Measurements from ENCODE around the gene OMG. TPM values are rescaled to one million over a fixed set of nuclear protein-coding genes. Genes with fewer than 3 reads are reported as not detected.

OMG gene
- total RNA-seq, 1 donor from 2014 or later = not detected

GRCh38 chr17:31320241-31320640 lies 23.2 kb upstream of the OMG start:
- no peak for TF ChIP-seq CTCF (IDR thresholded peaks at IDR 0.05; ENCODE audit: partially characterized antibody, unreplicated experiment)
- H3K4me3 Mint-ChIP-seq (ENCODE audit: unreplicated experiment) = no peak overlapping the region
- peaks cover 1% of the 10 kb centered on the region for H3K9me3 Mint-ChIP-seq (ENCODE audit: unreplicated experiment)
- H3K4me1 Mint-ChIP-seq (ENCODE audit: low read depth, unreplicated experiment) = peaks cover 6% of the 10 kb centered on the region
- H3K27ac Mint-ChIP-seq (ENCODE audit: unreplicated experiment) = no peak overlapping the region
- H3K27me3 Mint-ChIP-seq (ENCODE audit: unreplicated experiment) = no peaks in the 10 kb centered on the region
- no peak for DNase-seq
- no peaks in the 10 kb centered on the region for H3K36me3 Mint-ChIP-seq (ENCODE audit: unreplicated experiment)

- Mint-ChIP-seq H3K27ac (ENCODE audit: unreplicated experiment) (no peak overlapping the region), H3K4me3 (ENCODE audit: unreplicated experiment) (no peak overlapping the region), H3K9me3 (ENCODE audit: unreplicated experiment) (peaks cover 1% of the 10 kb centered on the region), H3K27me3 (ENCODE audit: unreplicated experiment) (no peaks in the 10 kb centered on the region), H3K36me3 (ENCODE audit: unreplicated experiment) (no peaks in the 10 kb centered on the region), H3K4me1 (ENCODE audit: low read depth, unreplicated experiment) (peaks cover 6% of the 10 kb centered on the region)
- DNase-seq = no peak
- TF ChIP-seq CTCF (IDR thresholded peaks at IDR 0.05; ENCODE audit: partially characterized antibody, unreplicated experiment) = no peak
These were observed 22.0 kb upstream of the OMG start for GRCh38 chr17:31318851-31319661.

- H3K9me3 Mint-ChIP-seq (ENCODE audit: unreplicated experiment) = peaks cover 1% of the 10 kb centered on the region
- no peak for DNase-seq
- H3K4me3 Mint-ChIP-seq (ENCODE audit: unreplicated experiment) = no peak overlapping the region
- H3K27ac Mint-ChIP-seq (ENCODE audit: unreplicated experiment) = peak overlapping the region; percentile 25
- no peak for TF ChIP-seq CTCF (IDR thresholded peaks at IDR 0.05; ENCODE audit: partially characterized antibody, unreplicated experiment)
- no peaks in the 10 kb centered on the region for H3K36me3 Mint-ChIP-seq (ENCODE audit: unreplicated experiment)
- no peaks in the 10 kb centered on the region for H3K27me3 Mint-ChIP-seq (ENCODE audit: unreplicated experiment)
- peaks cover 6% of the 10 kb centered on the region for H3K4me1 Mint-ChIP-seq (ENCODE audit: low read depth, unreplicated experiment)
These were observed 21.3 kb upstream of the OMG start for GRCh38 chr17:31318298-31318801.

GRCh38 chr17:31314782-31315100 lies 17.7 kb upstream of the OMG start:
- no peaks in the 10 kb centered on the region for H3K27me3 Mint-ChIP-seq (ENCODE audit: unreplicated experiment)
- TF ChIP-seq CTCF (IDR thresholded peaks at IDR 0.05; ENCODE audit: partially characterized antibody, unreplicated experiment) = no peak
- no peaks in the 10 kb centered on the region for H3K36me3 Mint-ChIP-seq (ENCODE audit: unreplicated experiment)
- peaks cover 1% of the 10 kb centered on the region for H3K9me3 Mint-ChIP-seq (ENCODE audit: unreplicated experiment)
- H3K27ac Mint-ChIP-seq (ENCODE audit: unreplicated experiment) = no peak overlapping the region
- no peak for DNase-seq
- no peak overlapping the region for H3K4me3 Mint-ChIP-seq (ENCODE audit: unreplicated experiment)
- peaks cover 6% of the 10 kb centered on the region for H3K4me1 Mint-ChIP-seq (ENCODE audit: low read depth, unreplicated experiment)
